Measurements from ENCODE around the gene SLC32A1.

SLC32A1 gene

GRCh38 chr20:38755324-38755910 lies 31.1 kb downstream of the SLC32A1 start:
- no peak for DNase-seq

GRCh38 chr20:38757145-38757775 lies 33.0 kb downstream of the SLC32A1 start:
- DNase-seq = no peak

GRCh38 chr20:38759106-38759505 lies 34.8 kb downstream of the SLC32A1 start:
- no peak for DNase-seq

- DNase-seq = no peak
These were observed 36.7 kb downstream of the SLC32A1 start for GRCh38 chr20:38760978-38761377.

- DNase-seq = no peak
These were observed 37.9 kb downstream of the SLC32A1 start for GRCh38 chr20:38762174-38762573.

GRCh38 chr20:38763616-38764015 lies 39.3 kb downstream of the SLC32A1 start:
- DNase-seq = no peak

- DNase-seq = no peak
These were observed 40.5 kb downstream of the SLC32A1 start for GRCh38 chr20:38764567-38765318.

- DNase-seq = no peak
These were observed 41.8 kb downstream of the SLC32A1 start for GRCh38 chr20:38766071-38766470.

- DNase-seq = no peak
These were observed 45.4 kb downstream of the SLC32A1 start for GRCh38 chr20:38769376-38770295.

GRCh38 chr20:38770546-38770945 lies 46.3 kb downstream of the SLC32A1 start:
- no peak for DNase-seq

GRCh38 chr20:38770970-38771369 lies 46.7 kb downstream of the SLC32A1 start:
- DNase-seq = no peak

GRCh38 chr20:38771621-38772020 lies 47.3 kb downstream of the SLC32A1 start:
- DNase-seq = no peak

- no peak for DNase-seq
These were observed 49.9 kb downstream of the SLC32A1 start for GRCh38 chr20:38774167-38774566.

GRCh38 chr20:38776363-38776762 lies 52.1 kb downstream of the SLC32A1 start:
- DNase-seq = no peak
